AG10803 (cell line): ENCODE measurements around the gene CHD3.

Experiments used
- DNase-seq: peaks from one replicate; pipeline ENCODE4 v3.0.0; 2010; ENCODE audit warnings: low read depth
- H3K4me3 ChIP-seq: 2 replicates; pipeline ENCODE4 v1.5.1; 2011; ENCODE audit warnings: mild to moderate bottlenecking, low read length, control low read depth
- CTCF ChIP-seq: conservative IDR thresholded peaks from 2 replicates; pipeline ENCODE4 v1.5.1; 2011; ENCODE audit warnings: mild to moderate bottlenecking, low read length, control low read depth, inconsistent platforms

Gene CHD3

GRCh38 chr17:7955414-7956227, 67.0 kb downstream of the CHD3 start:
- DNase-seq = peak; percentile 17
- TF ChIP-seq CTCF = no peak
- H3K4me3 ChIP-seq = no peak overlapping the region

GRCh38 chr17:7956228-7956965, 67.8 kb downstream of the CHD3 start:
- TF ChIP-seq CTCF = no peak
- peak; percentile 11 for DNase-seq
- H3K4me3 ChIP-seq = no peak overlapping the region

GRCh38 chr17:7959503-7960253, 71.1 kb downstream of the CHD3 start:
- no peak for DNase-seq
- TF ChIP-seq CTCF = no peak
- H3K4me3 ChIP-seq = no peak overlapping the region

GRCh38 chr17:7961421-7961820, 72.8 kb downstream of the CHD3 start:
- no peak for TF ChIP-seq CTCF
- no peak for DNase-seq
- no peak overlapping the region for H3K4me3 ChIP-seq
